ENCODE results near the gene PPP6R1. TPM values are rescaled to one million over a fixed set of nuclear protein-coding genes. Genes with fewer than 3 reads are reported as not detected.

The PPP6R1 gene
- total and polyA plus RNA-seq, 2 donors (not counting 1 experiment from before 2014, with no cell fraction given), result 28.5 to 34.0 TPM

GRCh38 chr19:55297267-55297666, 38.5 kb upstream of the PPP6R1 start:
- no peak for DNase-seq (ENCODE audit: low read depth in 2 of 2)
- Histone ChIP-seq H3K36me3 (ENCODE audit: control insufficient read depth, insufficient read depth, low read length) (no peaks in the 10 kb centered on the region), H3K27me3 (ENCODE audit: control insufficient read depth, insufficient read depth, low read length) (no peaks in the 10 kb centered on the region), H4K20me1 (ENCODE audit: control insufficient read depth, extremely low read depth, insufficient read depth, low read length) (no peaks in the 10 kb centered on the region), H3K9me3 (ENCODE audit: control insufficient read depth, insufficient read depth, low read depth, low read length) (no peaks in the 10 kb centered on the region), H3K4me3 (replicated peaks in 1 of 4; ENCODE audit: control extremely low read depth in 1 of 4, insufficient read depth in 1 of 4, low read depth in 3 of 4, low read length in 4 of 4) (no peak overlapping the region), H3K4me1 (ENCODE audit: control insufficient read depth, extremely low read depth, insufficient read depth, low read length) (peaks cover 2% of the 10 kb centered on the region), H3K79me2 (ENCODE audit: control insufficient read depth, insufficient read depth, low read length) (no peaks in the 10 kb centered on the region), H3K9ac (ENCODE audit: insufficient read depth, low read length) (no peak overlapping the region), H2AFZ (ENCODE audit: low read length) (no peak overlapping the region), H3K27ac (ENCODE audit: insufficient read depth, low read length) (no peak overlapping the region), H3K4me2 (ENCODE audit: extremely low read depth, insufficient read depth, low read length) (no peak overlapping the region)
- TF ChIP-seq, protein P1, sequence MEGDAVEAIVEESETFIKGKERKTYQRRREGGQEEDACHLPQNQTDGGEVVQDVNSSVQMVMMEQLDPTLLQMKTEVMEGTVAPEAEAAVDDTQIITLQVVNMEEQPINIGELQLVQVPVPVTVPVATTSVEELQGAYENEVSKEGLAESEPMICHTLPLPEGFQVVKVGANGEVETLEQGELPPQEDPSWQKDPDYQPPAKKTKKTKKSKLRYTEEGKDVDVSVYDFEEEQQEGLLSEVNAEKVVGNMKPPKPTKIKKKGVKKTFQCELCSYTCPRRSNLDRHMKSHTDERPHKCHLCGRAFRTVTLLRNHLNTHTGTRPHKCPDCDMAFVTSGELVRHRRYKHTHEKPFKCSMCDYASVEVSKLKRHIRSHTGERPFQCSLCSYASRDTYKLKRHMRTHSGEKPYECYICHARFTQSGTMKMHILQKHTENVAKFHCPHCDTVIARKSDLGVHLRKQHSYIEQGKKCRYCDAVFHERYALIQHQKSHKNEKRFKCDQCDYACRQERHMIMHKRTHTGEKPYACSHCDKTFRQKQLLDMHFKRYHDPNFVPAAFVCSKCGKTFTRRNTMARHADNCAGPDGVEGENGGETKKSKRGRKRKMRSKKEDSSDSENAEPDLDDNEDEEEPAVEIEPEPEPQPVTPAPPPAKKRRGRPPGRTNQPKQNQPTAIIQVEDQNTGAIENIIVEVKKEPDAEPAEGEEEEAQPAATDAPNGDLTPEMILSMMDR (conservative IDR thresholded peaks at IDR 0.05 in 1 of 2, IDR thresholded peaks at IDR 0.05 in 1 of 2; ENCODE audit: low read depth in 1 of 2, low read length in 2 of 2), result no peak
- no peak for TF ChIP-seq EZH2 (IDR thresholded peaks at IDR 0.05; ENCODE audit: low read length, missing control alignments)

DNA sequence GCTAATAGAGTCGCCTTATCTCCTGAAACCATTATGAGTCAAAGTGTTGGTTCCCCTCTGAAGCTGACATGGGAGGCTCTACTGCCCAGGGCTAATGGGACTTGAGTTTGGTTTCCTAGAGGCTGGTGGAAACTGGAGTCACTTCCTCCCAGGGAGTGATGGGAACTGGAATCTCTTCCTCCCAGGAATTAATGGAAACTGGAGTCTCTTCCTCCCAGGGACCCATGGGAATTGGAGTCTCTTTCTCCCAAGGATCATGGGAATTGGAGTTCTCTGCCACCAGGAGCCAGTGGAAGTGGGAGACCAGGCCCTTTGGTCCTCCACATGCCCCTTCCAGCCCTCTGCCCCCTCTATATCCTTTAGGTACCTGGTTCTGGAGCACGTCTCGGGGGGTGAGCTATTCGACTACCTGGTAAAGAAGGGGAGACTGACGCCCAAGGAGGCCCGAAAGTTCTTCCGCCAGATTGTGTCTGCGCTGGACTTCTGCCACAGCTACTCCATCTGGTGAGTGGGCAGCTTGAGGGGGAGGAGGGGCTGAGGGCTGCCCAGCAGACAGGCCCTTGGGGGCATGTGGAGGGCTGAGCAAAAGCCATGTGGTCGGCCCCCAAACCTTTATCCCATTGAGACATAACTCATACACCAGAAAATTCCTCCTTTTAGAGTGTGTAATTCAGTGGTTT, 30.4 kb upstream of the PPP6R1 start:
- TF ChIP-seq, protein P1 (conservative IDR thresholded peaks at IDR 0.05 in 1 of 2, IDR thresholded peaks at IDR 0.05 in 1 of 2; ENCODE audit: low read depth in 1 of 2, low read length in 2 of 2), result no peak
- TF ChIP-seq EZH2 (IDR thresholded peaks at IDR 0.05; ENCODE audit: low read length, missing control alignments), result no peak
- no peaks in the 10 kb centered on the region for H3K9me3 ChIP-seq (ENCODE audit: control insufficient read depth, insufficient read depth, low read depth, low read length)
- DNase-seq (ENCODE audit: low read depth in 2 of 2), result no peak

GRCh38 chr19:55287361-55288079, 28.7 kb upstream of the PPP6R1 start:
- no peaks in the 10 kb centered on the region for H4K20me1 ChIP-seq (ENCODE audit: control insufficient read depth, extremely low read depth, insufficient read depth, low read length)
- H3K36me3 ChIP-seq (ENCODE audit: control insufficient read depth, insufficient read depth, low read length), result peaks cover 5% of the 10 kb centered on the region
- H3K4me1 ChIP-seq (ENCODE audit: control insufficient read depth, extremely low read depth, insufficient read depth, low read length), result no peaks in the 10 kb centered on the region
- no peaks in the 10 kb centered on the region for H3K79me2 ChIP-seq (ENCODE audit: control insufficient read depth, insufficient read depth, low read length)
- no peaks in the 10 kb centered on the region for H3K9me3 ChIP-seq (ENCODE audit: control insufficient read depth, insufficient read depth, low read depth, low read length)
- no peak overlapping the region for H3K4me3 ChIP-seq (replicated peaks in 1 of 4; ENCODE audit: control extremely low read depth in 1 of 4, insufficient read depth in 1 of 4, low read depth in 3 of 4, low read length in 4 of 4)
- H2AFZ ChIP-seq (ENCODE audit: low read length), result no peak overlapping the region
- H3K9ac ChIP-seq (ENCODE audit: insufficient read depth, low read length), result no peak overlapping the region
- no peak for DNase-seq (ENCODE audit: low read depth in 2 of 2)
- TF ChIP-seq, protein P1 (conservative IDR thresholded peaks at IDR 0.05 in 1 of 2, IDR thresholded peaks at IDR 0.05 in 1 of 2; ENCODE audit: low read depth in 1 of 2, low read length in 2 of 2), result no peak
- H3K4me2 ChIP-seq (ENCODE audit: extremely low read depth, insufficient read depth, low read length), result no peak overlapping the region
- no peaks in the 10 kb centered on the region for H3K27me3 ChIP-seq (ENCODE audit: control insufficient read depth, insufficient read depth, low read length)
- no peak overlapping the region for H3K27ac ChIP-seq (ENCODE audit: insufficient read depth, low read length)

More for the DNA sequence above, 30.4 kb upstream of the PPP6R1 start:
- H2AFZ ChIP-seq (ENCODE audit: low read length), result no peak overlapping the region
- no peaks in the 10 kb centered on the region for H4K20me1 ChIP-seq (ENCODE audit: control insufficient read depth, extremely low read depth, insufficient read depth, low read length)
- H3K36me3 ChIP-seq (ENCODE audit: control insufficient read depth, insufficient read depth, low read length), result peaks cover 5% of the 10 kb centered on the region
- no peaks in the 10 kb centered on the region for H3K4me1 ChIP-seq (ENCODE audit: control insufficient read depth, extremely low read depth, insufficient read depth, low read length)
- no peak overlapping the region for H3K27ac ChIP-seq (ENCODE audit: insufficient read depth, low read length)
- no peaks in the 10 kb centered on the region for H3K27me3 ChIP-seq (ENCODE audit: control insufficient read depth, insufficient read depth, low read length)
- H3K4me2 ChIP-seq (ENCODE audit: extremely low read depth, insufficient read depth, low read length), result no peak overlapping the region
- no peak overlapping the region for H3K4me3 ChIP-seq (replicated peaks in 1 of 4; ENCODE audit: control extremely low read depth in 1 of 4, insufficient read depth in 1 of 4, low read depth in 3 of 4, low read length in 4 of 4)
- no peak overlapping the region for H3K9ac ChIP-seq (ENCODE audit: insufficient read depth, low read length)
- H3K79me2 ChIP-seq (ENCODE audit: control insufficient read depth, insufficient read depth, low read length), result no peaks in the 10 kb centered on the region

Data from fibroblast of lung (primary cell).